H1 (cell line): ENCODE data around the gene FAM170B. TPM values are rescaled to one million over a fixed set of nuclear protein-coding genes. Genes with fewer than 3 reads are reported as not detected.

Source experiments
- CTCF ChIA-PET: fragments of 300-600 bp; sonication (Branson Sonifier 250); formaldehyde crosslinking; loops from one replicate; lab custom pipeline; 2021; ENCODE audit not compliant: partially characterized antibody; lab: Charles Lee
- POLR2A ChIA-PET: fragments of 300-600 bp; sonication (Branson Sonifier 250); formaldehyde crosslinking; loops from one replicate; lab custom pipeline; 2021; ENCODE audit warnings: inconsistent platforms; ENCODE audit not compliant: partially characterized antibody; lab: Charles Lee
- DNase-seq, 2 experiments: peaks; one replicate each; pipeline versions ENCODE4 v3.0.0 to v3.0.0-alpha.2; 2010 to 2022; ENCODE audit warnings: low spot score in 2 of 2, low read depth in 1 of 2, mixed read lengths in 1 of 2
- FAIRE-seq: peaks from 2 replicates; lab custom pipeline; 2011; peaks lifted over from hg19 to GRCh38; lab: Jason Lieb, UNC
- H2AFZ ChIP-seq: 2 replicates; pipeline ENCODE4 v1.8.1; 2012; ENCODE audit warnings: low read length, inconsistent platforms
- H2AK5ac ChIP-seq: 2 replicates; pipeline ENCODE4 v1.6.1; 2013; ENCODE audit warnings: low read depth, low read length
- H2BK120ac ChIP-seq: replicated peaks from 2 replicates; pipeline ENCODE3; 2013; ENCODE audit warnings: low read depth, low read length, inconsistent platforms
- H2BK12ac ChIP-seq: 2 replicates; pipeline ENCODE4 v1.6.1; 2013; ENCODE audit warnings: low read depth, low read length
- H2BK15ac ChIP-seq: 2 replicates; pipeline ENCODE4 v1.6.1; 2013; ENCODE audit warnings: low read length
- H2BK20ac ChIP-seq: 2 replicates; pipeline ENCODE4 v1.6.1; 2013; ENCODE audit warnings: low read length
- H2BK5ac ChIP-seq: 2 replicates; pipeline ENCODE4 v1.6.1; 2013; ENCODE audit warnings: low read depth, low read length
- H3K14ac ChIP-seq: 2 replicates; pipeline ENCODE4 v1.6.1; 2013; ENCODE audit warnings: inconsistent platforms; ENCODE audit not compliant: insufficient read length
- H3K18ac ChIP-seq: 2 replicates; pipeline ENCODE4 v1.6.1; 2013; ENCODE audit warnings: low read length; ENCODE audit errors: extremely low read depth
- H3K23ac ChIP-seq: 2 replicates; pipeline ENCODE4 v1.6.1; 2013; ENCODE audit warnings: inconsistent platforms; ENCODE audit not compliant: insufficient read length
- H3K23me2 ChIP-seq: 2 replicates; pipeline ENCODE4 v1.6.1; 2013; ENCODE audit warnings: low read depth, low read length
- H3K27ac ChIP-seq: 2 replicates; pipeline ENCODE4 v1.6.1; 2011; ENCODE audit warnings: low read depth, low read length, inconsistent platforms
- H3K27me3 ChIP-seq, 4 experiments: replicated peaks in 1 of 4; 1 replicate in 1 of 4; 2 replicates in 3 of 4; pipeline versions ENCODE4 v1.6.1 to v1.8.1; 2011 to 2013; ENCODE audit warnings: low read length in 3 of 4, mild to moderate bottlenecking in 3 of 4, inconsistent platforms in 2 of 4, mixed read lengths in 2 of 4, moderate library complexity in 1 of 4; ENCODE audit not compliant: control insufficient read depth in 3 of 4, insufficient read depth in 3 of 4; ENCODE audit errors: extremely low read depth in 1 of 4
- H3K36me3 ChIP-seq, 4 experiments: 2 replicates each; pipeline versions ENCODE4 v1.6.1 to v1.8.1; 2011 to 2013; ENCODE audit warnings: mild to moderate bottlenecking in 4 of 4, low read length in 3 of 4, moderate library complexity in 2 of 4, control low read depth in 1 of 4, inconsistent platforms in 1 of 4; ENCODE audit not compliant: insufficient read depth in 4 of 4, control insufficient read depth in 2 of 4
- H3K4ac ChIP-seq: replicated peaks from 2 replicates; pipeline ENCODE3; 2013; ENCODE audit warnings: low read length, low read depth, mixed read lengths, inconsistent platforms; ENCODE audit not compliant: insufficient read length
- H3K4me1 ChIP-seq, 4 experiments: replicated peaks in 1 of 4; 1 replicate in 1 of 4; 2 replicates in 3 of 4; pipeline versions ENCODE4 v1.6.1 to v1.8.1; 2011 to 2013; ENCODE audit warnings: low read length in 3 of 4, inconsistent platforms in 2 of 4, mixed read lengths in 1 of 4; ENCODE audit not compliant: insufficient read depth in 4 of 4, control insufficient read depth in 3 of 4
- H3K4me2 ChIP-seq, 2 experiments: 2 replicates each; pipeline versions ENCODE4 v1.6.1 to v1.8.1; 2011 to 2013; ENCODE audit warnings: low read depth in 2 of 2, low read length in 2 of 2, control low read depth in 1 of 2, inconsistent platforms in 1 of 2, mild to moderate bottlenecking in 1 of 2; ENCODE audit not compliant: insufficient read depth in 1 of 2
- H3K4me3 ChIP-seq, 4 experiments: fragments of 200-600, 300-600 bp in 1 of 4; sonication (generic), shearing (Covaris generic), sonication (Bioruptor Twin) in 1 of 4; 2 replicates each; pipeline versions ENCODE4 v1.5.1 to v1.8.1; 2011 to 2016; ENCODE audit warnings: low read length in 4 of 4, low read depth in 3 of 4, control low read depth in 2 of 4, inconsistent platforms in 2 of 4, mild to moderate bottlenecking in 2 of 4, mixed read lengths in 1 of 4, moderate library complexity in 1 of 4; ENCODE audit not compliant: insufficient read depth in 2 of 4; ENCODE audit errors: extremely low read depth in 1 of 4
- H3K56ac ChIP-seq: replicated peaks from 2 replicates; pipeline ENCODE3; 2013; ENCODE audit warnings: low read depth, mild to moderate bottlenecking, mixed read lengths, low read length, inconsistent platforms; ENCODE audit not compliant: insufficient read length
- H3K79me1 ChIP-seq: 2 replicates; pipeline ENCODE4 v1.6.1; 2013; ENCODE audit warnings: low read depth, low read length, control low read depth
- H3K79me2 ChIP-seq, 2 experiments: 2 replicates each; pipeline versions ENCODE4 v1.6.1 to v1.8.1; 2012 to 2013; ENCODE audit warnings: low read length in 2 of 2, mild to moderate bottlenecking in 2 of 2, inconsistent platforms in 1 of 2; ENCODE audit not compliant: insufficient read depth in 2 of 2, control insufficient read depth in 1 of 2
- H3K9ac ChIP-seq, 4 experiments: replicated peaks in 1 of 4; 1 replicate in 1 of 4; 2 replicates in 3 of 4; pipeline versions ENCODE4 v1.6.1 to v1.8.1; 2011 to 2013; ENCODE audit warnings: low read depth in 3 of 4, low read length in 3 of 4, control low read depth in 2 of 4, mild to moderate bottlenecking in 2 of 4, moderate library complexity in 2 of 4, inconsistent platforms in 1 of 4; ENCODE audit errors: extremely low read depth in 1 of 4
- H3K9me3 ChIP-seq, 2 experiments: 2 replicates each; pipeline versions ENCODE4 v1.6.1 to v1.8.1; 2012 to 2013; ENCODE audit warnings: mild to moderate bottlenecking in 2 of 2, moderate library complexity in 2 of 2, control low read depth in 1 of 2, inconsistent platforms in 1 of 2, low read depth in 1 of 2, low read length in 1 of 2, mixed read lengths in 1 of 2; ENCODE audit not compliant: insufficient read depth in 2 of 2
- H4K20me1 ChIP-seq, 2 experiments: replicated peaks in 1 of 2; 2 replicates each; pipeline versions ENCODE3 to v1.8.1; 2011 to 2013; ENCODE audit warnings: inconsistent platforms in 2 of 2, low read length in 2 of 2, mild to moderate bottlenecking in 1 of 2; ENCODE audit not compliant: insufficient read depth in 2 of 2, control insufficient read depth in 1 of 2
- H4K5ac ChIP-seq: 2 replicates; pipeline ENCODE4 v1.6.1; 2013; ENCODE audit warnings: low read length, low read depth, mixed read lengths, inconsistent platforms; ENCODE audit not compliant: insufficient read length
- H4K8ac ChIP-seq: 2 replicates; pipeline ENCODE4 v1.8.0; 2013; ENCODE audit warnings: mild to moderate bottlenecking, moderate library complexity, low read length, inconsistent platforms; ENCODE audit not compliant: insufficient read depth; ENCODE audit errors: extremely low read depth
- H4K91ac ChIP-seq: replicated peaks from 2 replicates; pipeline ENCODE3; 2013; ENCODE audit warnings: low read length, mixed read lengths, inconsistent platforms; ENCODE audit not compliant: insufficient read length
- CHD2 ChIP-seq: IDR thresholded peaks from 2 replicates; pipeline ENCODE4 v1.6.1; 2012; ENCODE audit warnings: low read length, improper control_type of control experiment
- KDM1A ChIP-seq: fragments of 200-600, 300-600 bp; sonication (generic); IDR thresholded peaks from 2 replicates; pipeline ENCODE4 v1.7.1; 2016; ENCODE audit warnings: mild to moderate bottlenecking, low read length, borderline replicate concordance
- MAX ChIP-seq: IDR thresholded peaks from 2 replicates; pipeline ENCODE4 v1.6.1; 2012; ENCODE audit warnings: inconsistent platforms
- SP2 ChIP-seq: IDR thresholded peaks from 2 replicates; pipeline ENCODE4 v1.6.1; 2012; ENCODE audit warnings: mild to moderate bottlenecking, low read length, inconsistent platforms
- WGBS, 2 experiments: shearing (Covaris generic) in 1 of 2; methylation state at CpG; one replicate each; pipeline versions ENCODE4 v1.1.6 to v1.1.7; 2013 to 2015; ENCODE audit warnings: low lambda C conversion rate in 2 of 2, mixed read lengths in 2 of 2, inconsistent platforms in 1 of 2, low coverage in 1 of 2, missing lambda C conversion rate in 1 of 2; ENCODE audit not compliant: insufficient replicate concordance in 2 of 2, insufficient coverage in 1 of 2, insufficient read length in 1 of 2; ENCODE audit errors: extremely low coverage in 1 of 2, missing lambda C conversion rate in 1 of 2; 5-methylcytosine and 5-hydroxymethylcytosine counted together
- polyA plus RNA-seq, 7 experiments: library from polyadenylated mRNA; depleted of rRNA in 3 of 7; stranded (reverse) in 5 of 7; unstranded in 2 of 7; fragments of >200 nt in 5 of 7; fragments of 200-250 nt in 2 of 7; gene quantifications; 1 replicate in 5 of 7; 2 replicates in 1 of 7; 4 replicates in 1 of 7; pipeline versions ENCODE4 v1.2.1 to v1.2.3, GENCODE V29; 2011 to 2013; ENCODE audit warnings: missing spikeins in 2 of 7, mixed read lengths in 2 of 7
- total RNA-seq: library from RNA; stranded (reverse); fragmentation: NEBNext Ultra II Directional; extraction: Animal tissue kit (Norgen Biotek cat#: 25700); gene quantifications from 2 replicates; pipeline ENCODE4 v1.2.1, GENCODE V29; 2021

The FAM170B gene
- total and polyA plus RNA-seq, 2 of the 8 experiments (the other 6 are each of a cell fraction or from before 2014, with no cell fraction given), result not detected

DNA sequence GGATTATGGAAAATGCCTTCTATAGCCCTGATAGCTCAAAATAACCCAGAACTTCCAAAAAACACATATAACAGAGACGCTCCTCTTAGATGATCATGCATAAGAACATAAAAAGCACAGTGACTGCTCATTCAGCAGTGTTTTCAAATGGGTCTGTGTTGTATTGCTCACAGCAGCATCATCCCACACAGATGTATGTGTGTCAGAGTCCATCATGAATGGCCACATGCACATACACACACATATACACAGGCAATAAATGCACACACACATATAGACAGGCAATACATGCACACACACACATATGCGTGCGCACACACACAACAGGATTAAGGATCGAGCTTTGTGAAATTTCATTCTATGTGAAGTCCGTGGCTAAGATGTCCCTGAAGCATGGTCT, 28.2 kb upstream of the FAM170B start:
- Histone ChIP-seq H3K23me2 (no peaks in the 10 kb centered on the region), H2BK15ac (peak overlapping the region; percentile 48; the same call in 1 of the 2 replicates), H3K23ac (no peak overlapping the region), H3K9me3 (no peaks in the 10 kb centered on the region), H3K27ac (no peak overlapping the region), H2BK120ac (no peak overlapping the region), H2AFZ (no peak overlapping the region), H3K18ac (no peak overlapping the region), H2BK5ac (peak overlapping the region; percentile 30; the same call in 1 of the 2 replicates), H3K56ac (no peak overlapping the region), H4K8ac (no peak overlapping the region), H3K79me1 (no peaks in the 10 kb centered on the region), H4K20me1 (no peaks in the 10 kb centered on the region), H2BK12ac (peak overlapping the region; percentile 85; the same call in 1 of the 2 replicates), H3K4me2 (no peak overlapping the region), H2BK20ac (no peak overlapping the region), H3K4me1 (peaks cover 0 to 2% (median under 1%) of the 10 kb centered on the region in 4 experiments; a peak in 3 of 7 replicates), H3K9ac (no peak overlapping the region), H3K4ac (no peak overlapping the region), H4K91ac (no peak overlapping the region), H3K4me3 (no peak overlapping the region), H4K5ac (no peak overlapping the region), H3K79me2 (no peaks in the 10 kb centered on the region), H3K36me3 (no peaks in the 10 kb centered on the region), H2AK5ac (peak overlapping the region; percentile 92; the same call in 1 of the 2 replicates), H3K14ac (no peak overlapping the region), H3K27me3 (no peaks in the 10 kb centered on the region)
- FAIRE-seq, result no peak
- ChIA-PET POLR2A (no interaction called here), CTCF (interaction anchor here (0.6 to 5.5 kb wide), 32 partner anchors 9 to 554 kb away, joined by 3 to 49 read pairs (median 4); no protein-coding TSS in a partner anchor)
- no peak for TF ChIP-seq MAX
- TF ChIP-seq CHD2, result no peak
- no peak for TF ChIP-seq KDM1A
- TF ChIP-seq SP2, result no peak
- 88% methylated on average over 5 of the region's 5 CpGs; no CpG with 5 or more reads in 1 of the 2 experiments for WGBS, 2 experiments
- no peak for DNase-seq
